Erythroblast (primary cell): ENCODE measurements around the gene PIGN.

Source experiments
- GATA1 ChIP-seq: IDR thresholded peaks from 2 replicates; pipeline ENCODE4 v1.6.1; 2011; ENCODE audit warnings: low read depth, mild to moderate bottlenecking, control low read depth, low read length, moderate library complexity
- POLR2A ChIP-seq: IDR thresholded peaks from 2 replicates; pipeline ENCODE4 v1.6.1; 2011; ENCODE audit warnings: mild to moderate bottlenecking, low read length

- TF ChIP-seq POLR2A (no peak), GATA1 (no peak)
Observed at GRCh38 chr18:61998957-61999356, 187.9 kb downstream of the PIGN start.
